HG03575 (cell line): ENCODE measurements around the gene PDLIM5.
"Not testable (repeated sequence)": the region's sequence is repeated elsewhere in the genome, so short reads cannot be mapped to it uniquely, and the experiment has no call there.

ENCODE experiments used
- ATAC-seq: cut with Tn5 transposase; IDR thresholded peaks from one replicate; pipeline ENCODE4 v1.9.1; 2021; ENCODE audit not compliant: unreplicated experiment, insufficient number of reproducible peaks, low FRiP score; ENCODE audit errors: extremely low read depth

The PDLIM5 gene

DNA sequence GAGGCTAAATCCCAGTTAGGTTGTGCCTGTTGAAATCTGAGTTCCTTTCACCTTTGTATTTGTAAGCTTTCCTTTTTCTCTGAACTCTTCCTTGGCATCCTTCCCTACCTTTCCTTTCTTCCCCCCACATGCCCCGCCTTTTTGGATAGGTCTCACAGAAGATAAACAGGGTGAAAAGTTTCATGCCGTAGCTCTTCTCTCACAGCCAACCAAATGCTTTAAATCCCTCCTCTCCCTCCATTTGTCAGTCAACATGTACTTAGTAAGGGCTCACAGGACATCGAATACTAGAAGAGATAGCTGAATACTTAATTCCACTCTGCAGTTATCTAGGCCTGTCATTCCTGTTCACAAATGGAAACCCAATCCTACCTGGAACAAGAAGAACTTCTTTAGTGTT is 198.9 kb downstream of the PDLIM5 start:
- ATAC-seq: no peak

GRCh38 chr4:94653095-94653649 is 201.4 kb downstream of the PDLIM5 start:
- ATAC-seq: no peak

DNA sequence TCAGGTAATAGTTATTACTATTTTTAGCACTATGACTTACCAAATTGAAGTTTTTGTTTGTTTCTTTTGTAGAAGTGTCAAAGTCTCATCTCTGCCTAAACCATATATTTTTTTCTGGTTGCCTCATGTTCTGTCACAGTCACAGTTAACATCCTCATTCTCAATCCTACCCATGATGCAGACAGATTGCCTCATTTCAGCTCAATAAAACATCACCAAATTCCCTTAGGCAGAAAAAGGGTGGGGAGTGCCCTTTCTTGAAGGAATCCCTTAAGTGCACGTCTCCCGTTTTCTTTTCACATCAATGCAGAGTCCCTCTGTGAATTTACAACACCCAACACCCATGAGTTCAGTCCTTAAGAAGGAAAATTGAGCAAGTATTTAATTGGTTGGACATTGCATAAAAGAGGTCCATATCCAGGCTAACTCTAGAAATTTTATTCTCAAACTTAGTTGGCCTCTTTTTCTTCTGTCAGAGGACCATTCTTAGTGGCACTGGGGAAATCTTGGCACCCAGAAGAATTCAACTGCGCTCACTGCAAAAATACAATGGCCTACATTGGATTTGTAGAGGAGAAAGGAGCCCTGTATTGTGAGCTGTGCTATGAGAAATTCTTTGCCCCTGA is 202.4 kb downstream of the PDLIM5 start:
- no peak for ATAC-seq

DNA sequence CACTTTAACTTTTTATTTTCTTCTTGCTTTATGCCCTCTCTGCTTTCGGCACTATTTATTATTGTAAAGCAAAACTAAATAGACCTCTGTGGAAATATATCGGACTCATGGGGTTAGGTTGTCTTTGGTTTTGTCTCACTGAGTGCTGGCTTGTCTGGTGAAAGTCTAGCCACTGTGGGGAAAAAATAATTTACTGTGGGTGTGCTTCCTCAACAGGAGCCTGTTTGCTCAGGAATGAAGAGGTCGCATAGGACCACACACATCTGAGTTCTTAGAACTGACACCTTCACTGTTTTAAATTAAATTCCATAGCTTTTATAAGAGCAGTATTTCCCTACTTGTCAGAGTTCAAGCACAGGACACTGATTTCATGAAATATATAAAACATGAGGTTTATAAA is 203.0 kb downstream of the PDLIM5 start:
- no peak for ATAC-seq

GRCh38 chr4:94660614-94661013 is 208.9 kb downstream of the PDLIM5 start:
- ATAC-seq: no peak

DNA sequence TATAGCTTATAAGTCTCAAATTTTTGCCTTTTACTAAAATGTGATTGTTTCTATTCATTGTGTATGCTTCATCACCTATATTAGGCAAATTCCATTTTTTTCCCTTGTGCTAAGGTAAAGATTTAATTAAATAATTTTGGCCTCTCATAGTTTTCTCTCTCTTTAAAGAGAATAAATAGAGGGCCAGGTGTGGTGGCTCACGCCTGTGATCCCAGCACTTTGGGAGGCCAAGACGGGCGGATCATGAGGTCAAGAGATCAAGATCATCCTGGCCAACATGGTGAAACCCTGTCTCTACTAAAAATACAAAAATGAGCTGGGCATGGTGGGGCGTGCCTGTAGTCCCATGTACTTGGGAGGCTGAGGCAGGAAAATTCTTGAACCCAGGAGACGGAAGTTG is 213.3 kb downstream of the PDLIM5 start:
- not testable (repeated sequence) for ATAC-seq

GRCh38 chr4:94665500-94666404 is 214.0 kb downstream of the PDLIM5 start:
- no peak for ATAC-seq

- no peak for ATAC-seq
These were observed 217.0 kb downstream of the PDLIM5 start for GRCh38 chr4:94668724-94669123.

DNA sequence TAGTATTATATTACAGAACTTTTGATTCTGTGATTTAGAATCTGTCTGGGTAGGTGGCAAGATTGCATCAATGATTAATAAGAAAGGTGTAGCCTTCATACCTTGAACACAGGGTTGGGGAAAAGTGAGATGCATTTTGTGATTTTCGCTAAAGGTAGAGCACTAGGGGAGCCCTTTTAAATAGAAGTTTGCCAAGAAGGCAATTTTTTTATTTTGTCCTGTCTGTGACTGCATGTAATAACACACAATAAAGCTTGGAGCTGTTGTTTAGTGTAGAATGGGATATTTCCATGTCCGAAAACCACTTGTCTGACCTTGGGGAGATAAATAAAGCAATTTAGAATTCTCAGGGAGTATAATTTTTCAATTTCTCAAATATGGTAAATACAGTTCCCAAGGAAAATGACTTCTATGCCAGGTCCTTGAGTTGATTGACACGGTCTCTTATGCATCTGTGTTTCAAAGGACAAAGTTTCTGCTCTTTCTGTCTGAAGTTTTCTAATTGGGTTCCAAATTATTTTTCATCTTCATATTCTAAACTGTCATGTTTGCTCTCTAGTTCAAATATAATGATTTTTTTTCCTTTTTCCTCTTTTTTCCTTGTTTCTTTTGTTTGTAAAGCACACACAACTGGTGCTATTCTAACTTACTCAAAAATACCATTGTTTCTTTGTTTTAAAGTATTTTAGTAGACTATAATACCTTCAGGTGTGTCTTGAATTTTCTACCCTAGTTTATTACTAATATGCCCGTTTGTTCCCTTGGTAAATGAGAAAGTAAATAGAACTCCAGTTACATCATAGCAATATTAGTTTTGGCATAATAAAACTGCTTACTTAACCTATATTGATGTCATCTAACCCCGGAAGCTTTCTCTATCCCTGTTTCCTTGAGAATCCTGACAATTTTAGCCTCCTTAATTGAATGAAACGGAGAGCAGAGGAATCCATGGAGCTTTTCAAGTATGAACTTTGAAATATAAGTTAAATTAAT is 218.2 kb downstream of the PDLIM5 start:
- no peak for ATAC-seq

DNA sequence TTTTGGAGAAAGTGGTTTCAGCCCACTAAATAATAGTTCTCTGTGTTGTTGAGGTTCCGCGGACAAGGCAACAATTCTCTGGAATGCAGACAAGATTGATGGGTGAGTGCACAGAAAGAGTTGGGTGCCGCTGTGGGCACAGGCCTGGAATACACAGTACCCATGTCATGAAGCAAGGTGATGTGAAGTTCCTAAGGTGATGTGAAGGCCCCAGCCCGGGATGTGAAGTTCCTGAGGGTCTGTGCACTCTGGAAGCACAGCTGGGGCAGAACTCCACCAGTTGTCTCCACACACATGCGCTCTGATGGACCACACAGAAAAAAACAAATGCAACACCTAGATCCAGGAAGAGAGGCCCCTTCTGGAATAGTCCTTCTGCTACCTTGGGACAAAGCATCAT is 219.4 kb downstream of the PDLIM5 start:
- no peak for ATAC-seq

- no peak for ATAC-seq
These were observed 222.2 kb downstream of the PDLIM5 start for GRCh38 chr4:94673961-94674360.

GRCh38 chr4:94676970-94677369 is 225.2 kb downstream of the PDLIM5 start:
- ATAC-seq: no peak

- no peak for ATAC-seq
These were observed 227.2 kb downstream of the PDLIM5 start for GRCh38 chr4:94678896-94679295.

DNA sequence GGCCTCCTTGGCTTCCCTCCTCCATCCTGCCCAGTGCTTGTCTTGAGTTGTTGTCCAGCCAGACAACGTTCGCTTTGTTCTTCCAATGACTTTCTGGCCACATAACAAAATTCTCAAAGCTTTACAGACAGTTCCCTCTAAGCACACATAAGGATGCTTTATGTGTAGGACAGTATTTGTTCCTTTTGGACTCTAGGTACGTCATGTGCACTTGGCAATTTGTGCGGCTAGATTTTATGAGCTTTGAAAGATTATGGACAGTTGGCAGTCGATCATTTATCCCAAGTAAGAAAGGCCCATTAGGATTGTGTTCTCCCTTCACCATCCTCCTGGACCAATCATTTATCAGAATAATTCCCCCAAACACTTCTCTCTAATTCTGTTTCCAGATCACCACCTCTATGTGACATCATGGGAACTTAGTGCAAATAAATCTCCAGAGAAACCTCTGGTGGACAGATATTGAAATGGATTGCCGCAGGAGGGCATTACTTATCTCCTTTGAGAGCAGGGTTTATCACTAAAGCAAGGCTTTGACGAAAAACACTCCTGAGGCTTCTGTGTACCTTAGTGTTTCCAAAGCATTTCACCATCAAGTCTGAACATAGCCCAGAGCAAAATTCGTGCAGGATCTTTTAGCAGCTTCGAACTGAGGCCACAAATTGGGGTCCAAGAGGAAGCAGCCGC is 228.6 kb downstream of the PDLIM5 start:
- ATAC-seq: no peak

DNA sequence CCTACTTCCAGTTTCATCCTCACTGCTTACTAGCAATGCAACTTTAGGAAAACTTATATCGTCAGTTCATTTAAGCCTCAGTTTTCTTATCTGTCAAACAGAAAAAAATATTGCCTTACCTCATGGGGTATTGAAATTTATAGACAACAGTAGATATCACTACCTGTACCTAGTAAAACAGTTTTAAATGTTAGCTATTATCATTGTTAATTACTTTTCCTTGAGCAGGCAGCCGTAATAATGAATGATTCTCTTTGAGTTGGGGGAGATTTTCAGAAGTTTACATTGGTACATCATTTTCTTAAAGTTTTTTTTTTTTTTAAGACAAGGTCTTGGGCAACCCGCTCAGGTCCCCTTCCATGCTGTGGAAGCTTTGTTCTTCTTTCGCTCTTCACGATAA is 234.3 kb downstream of the PDLIM5 start:
- ATAC-seq: no peak

DNA sequence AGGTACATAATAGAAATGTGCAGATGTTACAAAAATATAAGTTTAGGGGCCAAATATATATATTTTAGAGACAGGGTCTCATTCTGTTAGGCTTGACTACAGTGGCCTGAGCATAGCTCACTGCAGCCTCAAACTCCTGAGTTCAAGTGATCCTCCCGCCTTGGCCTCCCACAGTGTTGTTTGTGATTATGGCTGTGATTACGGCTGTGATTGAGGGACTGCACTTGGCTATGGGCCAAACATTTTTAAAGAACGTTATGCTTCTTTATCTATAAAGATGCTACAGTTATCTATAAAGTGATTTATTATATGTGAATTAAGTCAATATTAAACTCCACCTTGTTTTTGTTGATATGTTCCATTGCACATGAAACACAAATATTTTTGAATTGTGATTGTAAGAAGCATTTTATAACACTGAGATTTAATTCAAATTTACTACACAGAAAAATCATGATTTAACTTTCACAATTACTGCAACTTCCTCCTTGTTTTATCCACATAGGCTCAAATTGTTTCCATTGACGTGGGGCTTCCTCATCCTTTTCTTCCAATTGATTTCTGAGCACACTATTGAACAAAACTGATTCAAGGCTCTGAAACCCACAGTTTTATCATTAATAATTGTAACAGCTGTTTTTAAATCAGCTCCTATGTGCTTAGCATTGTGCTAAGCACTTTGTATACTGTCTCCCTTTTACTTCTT is 237.6 kb downstream of the PDLIM5 start:
- ATAC-seq: no peak

GRCh38 chr4:94690851-94691254 is 239.1 kb downstream of the PDLIM5 start:
- ATAC-seq: no peak

GRCh38 chr4:94691552-94691951 is 239.8 kb downstream of the PDLIM5 start:
- no peak for ATAC-seq
